ENCODE measurements around the gene HAUS8.
A peak's percentile ranks its signal among the peaks of the same experiment; 100 is the strongest.
"Not testable (repeated sequence)": the region's sequence is repeated elsewhere in the genome, so short reads cannot be mapped to it uniquely, and the experiment has no call there.

Gene HAUS8

GRCh38 chr19:17031741-17032140 lies 43.5 kb downstream of the HAUS8 start:
- Mint-ChIP-seq H3K27ac (no peak overlapping the region), H3K27me3 (ENCODE audit: low read depth, poor library complexity) (peaks cover 45% of the 10 kb centered on the region), H3K4me3 (no peak overlapping the region), H3K36me3 (ENCODE audit: low read depth) (no peaks in the 10 kb centered on the region), H3K4me1 (peaks cover 6% of the 10 kb centered on the region), H3K9me3 (no peaks in the 10 kb centered on the region)
- DNase-seq, result no peak
- no peak for TF ChIP-seq CTCF (IDR thresholded peaks at IDR 0.05)

GRCh38 chr19:17027535-17027975 lies 47.7 kb downstream of the HAUS8 start:
- peak overlapping the region; percentile 78 for H3K4me3 Mint-ChIP-seq
- peaks cover 28% of the 10 kb centered on the region for H3K36me3 Mint-ChIP-seq (ENCODE audit: low read depth)
- peaks cover 25% of the 10 kb centered on the region for H3K27me3 Mint-ChIP-seq (ENCODE audit: low read depth, poor library complexity)
- no peak for DNase-seq
- TF ChIP-seq CTCF (IDR thresholded peaks at IDR 0.05), result no peak
- H3K27ac Mint-ChIP-seq, result no peak overlapping the region
- H3K9me3 Mint-ChIP-seq, result peaks cover 28% of the 10 kb centered on the region
- peaks cover 18% of the 10 kb centered on the region for H3K4me1 Mint-ChIP-seq

GRCh38 chr19:17026706-17027534 lies 48.3 kb downstream of the HAUS8 start, which contains the start of gene CPAMD8:
Gene CPAMD8 (minus strand): TSS chr19:17026810. CDS start chr19:17026642, 168 bp downstream.
- H3K27ac Mint-ChIP-seq, result no peak within 1 kb of the TSS
- peaks cover 35% of the 10 kb centered on the region for H3K36me3 Mint-ChIP-seq (ENCODE audit: low read depth)
- peaks cover 24% of the 10 kb centered on the region for H3K27me3 Mint-ChIP-seq (ENCODE audit: low read depth, poor library complexity)
- peak within 1 kb of the TSS; percentile 87 for H3K4me3 Mint-ChIP-seq
- DNase-seq, result peak; percentile 68
- TF ChIP-seq CTCF (IDR thresholded peaks at IDR 0.05), result no peak
- H3K9me3 Mint-ChIP-seq, result peaks cover 35% of the 10 kb centered on the region
- H3K4me1 Mint-ChIP-seq, result peaks cover 18% of the 10 kb centered on the region

GRCh38 chr19:17025991-17026658 lies 49.1 kb downstream of the HAUS8 start:
- Mint-ChIP-seq H3K36me3 (ENCODE audit: low read depth) (peaks cover 41% of the 10 kb centered on the region), H3K9me3 (peaks cover 40% of the 10 kb centered on the region), H3K27ac (no peak overlapping the region), H3K4me3 (peak overlapping the region; percentile 87), H3K4me1 (peaks cover 18% of the 10 kb centered on the region), H3K27me3 (ENCODE audit: low read depth, poor library complexity) (peaks cover 24% of the 10 kb centered on the region)
- TF ChIP-seq CTCF (IDR thresholded peaks at IDR 0.05), result no peak
- peak; percentile 52 for DNase-seq

- TF ChIP-seq CTCF (IDR thresholded peaks at IDR 0.05), result no peak
- H3K27me3 Mint-ChIP-seq (ENCODE audit: low read depth, poor library complexity), result peaks cover 19% of the 10 kb centered on the region
- H3K4me3 Mint-ChIP-seq, result peak overlapping the region; percentile 87
- DNase-seq, result no peak
- no peak overlapping the region for H3K27ac Mint-ChIP-seq
- H3K4me1 Mint-ChIP-seq, result peaks cover 25% of the 10 kb centered on the region
- peaks cover 47% of the 10 kb centered on the region for H3K9me3 Mint-ChIP-seq
- H3K36me3 Mint-ChIP-seq (ENCODE audit: low read depth), result peaks cover 49% of the 10 kb centered on the region
Measured at GRCh38 chr19:17025361-17025760, 49.9 kb downstream of the HAUS8 start.

- H3K27ac Mint-ChIP-seq, DNase-seq: not testable (repeated sequence)
- H3K27me3 Mint-ChIP-seq (ENCODE audit: low read depth, poor library complexity), result peaks cover 17% of the 10 kb centered on the region
- H3K36me3 Mint-ChIP-seq (ENCODE audit: low read depth), result peaks cover 53% of the 10 kb centered on the region
- H3K4me3 Mint-ChIP-seq, result peak overlapping the region; percentile 87
- peaks cover 47% of the 10 kb centered on the region for H3K9me3 Mint-ChIP-seq
- H3K4me1 Mint-ChIP-seq, result peaks cover 25% of the 10 kb centered on the region
Measured at GRCh38 chr19:17024941-17025340, 50.3 kb downstream of the HAUS8 start.
